Hematopoietic multipotent progenitor cell treated with erythropoietin and hydrocortisone succinate and interleukin-3 and kit ligand, for 8 days (in vitro differentiated cells): ENCODE measurements around the gene PLA2G3.
"Not testable (repeated sequence)": the region's sequence is repeated elsewhere in the genome, so short reads cannot be mapped to it uniquely, and the experiment has no call there.

ENCODE experiments used
- DNase-seq: peaks from one replicate; pipeline ENCODE4 v3.0.0-alpha.2; 2015

Gene PLA2G3

GRCh38 chr22:31098632-31099110 lies 41.6 kb downstream of the PLA2G3 start:
- DNase-seq = no peak

GRCh38 chr22:31097941-31098631 lies 42.2 kb downstream of the PLA2G3 start:
- DNase-seq = no peak

- not testable (repeated sequence) for DNase-seq
Observed at GRCh38 chr22:31097539-31097938, 42.8 kb downstream of the PLA2G3 start.

GRCh38 chr22:31096657-31097279 lies 43.5 kb downstream of the PLA2G3 start:
- no peak for DNase-seq

GRCh38 chr22:31095637-31096249 lies 44.6 kb downstream of the PLA2G3 start:
- no peak for DNase-seq

- DNase-seq = no peak
Observed at GRCh38 chr22:31094741-31095140, 45.6 kb downstream of the PLA2G3 start.

GRCh38 chr22:31094021-31094551 lies 46.2 kb downstream of the PLA2G3 start:
- DNase-seq = no peak

GRCh38 chr22:31093086-31093850 lies 47.0 kb downstream of the PLA2G3 start:
- DNase-seq = no peak

GRCh38 chr22:31092161-31092560 lies 48.1 kb downstream of the PLA2G3 start:
- no peak for DNase-seq

GRCh38 chr22:31091106-31091975 lies 49.0 kb downstream of the PLA2G3 start:
- DNase-seq = no peak

GRCh38 chr22:31090217-31091085 lies 49.9 kb downstream of the PLA2G3 start:
- no peak for DNase-seq

GRCh38 chr22:31089160-31090100 lies 50.9 kb downstream of the PLA2G3 start:
- peak; percentile 41 for DNase-seq

- DNase-seq = no peak
Observed at GRCh38 chr22:31088233-31088986, 51.9 kb downstream of the PLA2G3 start.

- DNase-seq = no peak
Observed at GRCh38 chr22:31087744-31088215, 52.5 kb downstream of the PLA2G3 start.

GRCh38 chr22:31086703-31087330 lies 53.5 kb downstream of the PLA2G3 start:
- DNase-seq = peak; percentile 32

- no peak for DNase-seq
Observed at GRCh38 chr22:31085928-31086327, 54.4 kb downstream of the PLA2G3 start.

GRCh38 chr22:31085493-31085824 lies 54.8 kb downstream of the PLA2G3 start:
- DNase-seq = peak; percentile 9

GRCh38 chr22:31084811-31085492 lies 55.4 kb downstream of the PLA2G3 start:
- peak; percentile 89 for DNase-seq
